Activated CD8-positive, alpha-beta memory T cell treated with anti-CD3 and anti-CD28 coated beads for 24 hours (primary cell): ENCODE results near the gene GRID1.

Experiments
- DNase-seq: peaks from one replicate; pipeline ENCODE4 v3.0.0-alpha.2; 2020

GRID1 gene

DNA sequence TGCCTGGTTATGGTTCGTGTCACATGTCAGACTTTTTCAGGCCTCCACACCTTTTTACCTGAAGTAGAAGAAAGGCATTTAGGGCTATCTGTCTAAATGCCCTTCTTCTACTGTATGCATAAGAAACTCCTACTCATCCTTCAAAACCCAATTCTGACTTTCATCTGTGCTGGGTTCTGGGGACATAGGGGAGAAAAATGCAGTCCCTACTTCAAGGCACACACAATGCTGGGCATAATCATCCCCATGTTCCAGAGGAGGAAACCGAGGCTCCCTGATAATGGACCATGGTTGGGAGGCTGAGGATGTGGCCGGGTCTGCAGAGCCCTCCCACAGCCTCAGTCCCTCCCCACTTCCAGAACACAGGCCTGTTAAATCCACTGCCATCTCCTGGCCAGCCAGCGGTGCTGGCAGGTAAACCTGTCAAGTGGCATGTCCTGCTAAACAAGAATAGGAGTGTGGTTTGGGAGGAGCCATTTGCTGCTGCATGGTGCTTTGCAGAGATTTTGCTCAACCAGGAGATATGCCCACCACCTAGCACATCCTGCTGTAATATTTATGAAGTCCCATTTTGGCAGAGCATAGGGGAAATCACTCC lies 32.0 kb downstream of the GRID1 start:
- DNase-seq = no peak

DNA sequence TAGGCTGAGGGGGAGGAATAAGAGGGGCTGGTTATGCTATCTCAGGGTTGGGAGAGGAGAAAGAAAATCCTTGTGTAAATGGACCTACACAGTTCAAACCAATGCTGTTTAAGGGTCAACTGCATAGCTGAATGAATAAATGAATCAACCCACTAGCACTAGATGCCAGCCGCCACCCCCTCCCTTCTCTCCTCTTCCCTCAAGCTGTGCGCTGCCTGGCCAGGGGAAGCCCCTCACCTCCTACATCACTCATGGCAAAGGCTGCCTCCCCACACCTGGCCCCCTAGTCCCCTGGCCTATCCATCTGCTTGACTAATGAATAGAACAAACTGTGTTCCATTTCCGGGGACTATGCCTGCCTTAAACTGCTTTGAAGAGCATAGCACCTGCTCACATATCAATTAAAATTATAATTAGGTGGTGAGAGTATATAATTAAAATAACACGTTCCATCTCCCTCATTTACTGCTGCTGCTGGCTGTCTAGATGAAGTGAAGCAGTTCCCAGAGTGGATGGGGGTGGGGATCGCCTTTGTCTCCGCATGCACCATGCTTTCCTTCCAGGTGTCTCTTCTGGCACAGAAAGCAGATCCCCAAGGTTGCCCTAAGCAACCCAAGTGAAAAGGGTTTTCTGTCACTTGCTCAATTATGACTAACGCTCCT lies 32.6 kb downstream of the GRID1 start:
- no peak for DNase-seq

DNA sequence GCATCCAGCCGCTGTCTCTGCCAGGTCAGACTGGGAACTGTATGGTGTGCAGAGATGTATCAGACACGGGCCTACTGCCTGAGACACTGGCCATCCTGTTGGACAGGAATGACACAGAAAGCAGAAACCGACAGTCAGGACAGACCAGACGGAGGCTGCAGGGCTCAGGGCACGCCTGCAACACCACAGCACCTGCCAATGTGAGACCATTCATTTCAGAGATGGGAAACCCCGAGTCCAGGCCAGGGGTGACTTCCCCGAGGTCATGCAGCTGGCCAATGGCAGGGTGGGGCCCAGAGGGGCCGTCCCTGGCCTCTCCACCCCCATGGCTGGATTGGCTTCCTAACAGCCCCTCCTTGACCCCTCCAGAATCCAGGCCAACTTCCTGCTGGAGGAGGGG lies 34.7 kb downstream of the GRID1 start:
- DNase-seq = no peak

DNA sequence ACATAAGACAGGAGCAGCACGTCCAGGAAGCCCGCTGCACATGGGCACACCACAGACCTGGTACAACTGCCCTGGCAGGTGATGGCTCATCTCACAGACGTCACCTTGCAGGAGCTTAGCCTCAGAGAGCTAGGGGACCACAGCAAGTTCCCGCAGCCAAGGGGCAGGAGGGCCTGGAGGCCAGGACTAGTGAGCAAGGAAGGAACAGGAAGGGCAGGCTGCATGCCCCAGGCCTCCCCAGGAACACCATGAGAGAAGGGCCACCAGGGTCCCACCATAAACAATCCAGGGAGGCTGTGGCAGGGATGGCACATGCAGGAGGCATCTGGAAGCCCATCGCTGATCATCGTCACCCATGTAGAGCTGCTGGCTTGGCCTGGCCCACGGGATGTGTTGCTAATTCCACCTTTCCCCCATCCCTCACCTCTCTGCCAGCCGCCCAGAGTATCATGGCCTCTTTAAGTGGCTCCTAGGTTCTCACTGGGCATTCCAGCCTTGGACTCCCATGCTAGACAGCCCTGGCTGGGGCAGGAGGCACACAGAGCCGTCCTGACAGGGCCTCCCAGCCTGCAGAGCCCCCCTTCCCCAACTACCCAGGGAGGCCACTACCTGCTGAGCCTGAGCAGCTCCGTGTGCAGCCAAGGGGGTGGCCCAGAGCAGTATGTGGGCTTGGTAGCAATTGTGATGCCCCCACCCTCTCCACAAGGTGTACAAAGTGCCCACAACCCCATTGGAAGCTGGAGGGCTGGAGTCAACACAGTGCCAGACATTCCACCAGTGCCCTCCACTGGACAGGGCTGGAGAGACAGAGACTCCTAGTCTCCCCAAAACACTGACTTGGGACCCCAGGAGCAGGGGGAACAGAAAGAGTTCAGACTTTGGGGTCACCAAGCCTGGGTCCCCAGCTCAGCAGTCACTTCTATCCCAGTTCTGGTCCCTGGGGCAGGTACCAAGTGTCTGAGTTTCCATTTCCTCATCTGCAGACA lies 35.5 kb downstream of the GRID1 start:
- no peak for DNase-seq

DNA sequence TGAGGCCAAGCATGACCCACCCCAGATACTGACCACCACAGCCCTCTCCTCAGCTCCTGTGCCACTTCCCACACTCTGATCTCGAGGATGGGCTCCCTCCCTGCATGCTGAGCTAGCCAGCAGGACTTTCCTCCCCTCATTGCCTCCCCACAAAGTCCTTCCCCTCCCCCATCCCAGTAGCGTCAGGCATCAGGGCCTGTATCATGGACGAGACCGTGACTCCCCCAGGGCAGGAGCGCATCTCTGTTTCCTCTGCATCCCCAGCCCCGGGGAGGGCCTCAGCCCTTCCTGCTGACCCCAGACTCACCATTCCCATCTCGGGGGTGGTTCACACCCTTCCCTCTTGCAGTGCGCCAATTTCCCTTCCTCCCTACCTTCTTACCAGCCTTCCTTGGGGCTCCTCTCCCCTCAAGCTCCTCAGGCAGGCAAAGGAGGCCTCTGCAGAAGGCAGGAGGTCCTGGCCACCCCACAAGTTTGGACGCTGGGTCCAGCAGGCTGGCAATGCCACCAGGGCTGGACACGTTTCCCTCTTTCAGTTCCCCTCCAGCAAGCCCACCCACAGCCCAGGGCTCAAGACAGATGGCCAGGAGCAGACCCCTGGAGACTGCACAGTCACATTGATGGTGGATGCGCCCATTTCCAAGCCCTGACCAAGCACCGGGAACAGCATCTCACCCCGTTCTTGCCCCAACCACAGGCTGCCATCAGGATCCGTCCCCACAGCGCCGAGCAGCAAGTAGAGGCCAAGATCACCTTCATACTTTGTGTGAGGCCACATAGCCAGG lies 36.5 kb downstream of the GRID1 start:
- DNase-seq = no peak

DNA sequence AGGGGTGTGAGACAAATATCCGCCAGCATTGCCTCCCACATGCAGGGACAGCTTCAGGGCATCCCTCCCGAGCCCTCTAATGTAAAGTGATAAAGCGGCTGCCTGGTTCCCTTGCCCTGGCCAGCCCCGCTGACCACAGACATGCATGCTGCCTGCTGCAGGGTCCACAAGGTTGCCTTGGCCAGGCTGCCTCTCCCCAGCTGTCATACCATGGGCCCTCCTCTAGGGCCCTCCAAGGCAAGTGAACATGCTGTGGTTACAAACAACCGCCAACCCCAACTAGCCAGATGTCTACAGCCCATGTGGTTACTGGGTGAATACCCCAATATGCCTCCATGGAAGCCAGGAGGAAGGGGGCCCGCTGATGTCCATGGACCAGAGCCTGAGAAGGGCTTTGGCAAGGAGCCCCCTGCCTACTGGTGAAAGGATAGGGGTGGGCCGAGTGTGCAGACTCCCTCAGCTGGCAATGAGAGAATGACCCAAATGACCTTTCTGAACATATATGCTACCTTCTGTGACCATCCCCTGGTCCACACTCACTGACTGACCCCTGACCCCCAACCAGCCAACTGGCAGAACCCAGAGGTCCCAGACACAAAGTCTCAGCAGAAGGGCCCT lies 37.4 kb downstream of the GRID1 start:
- no peak for DNase-seq

DNA sequence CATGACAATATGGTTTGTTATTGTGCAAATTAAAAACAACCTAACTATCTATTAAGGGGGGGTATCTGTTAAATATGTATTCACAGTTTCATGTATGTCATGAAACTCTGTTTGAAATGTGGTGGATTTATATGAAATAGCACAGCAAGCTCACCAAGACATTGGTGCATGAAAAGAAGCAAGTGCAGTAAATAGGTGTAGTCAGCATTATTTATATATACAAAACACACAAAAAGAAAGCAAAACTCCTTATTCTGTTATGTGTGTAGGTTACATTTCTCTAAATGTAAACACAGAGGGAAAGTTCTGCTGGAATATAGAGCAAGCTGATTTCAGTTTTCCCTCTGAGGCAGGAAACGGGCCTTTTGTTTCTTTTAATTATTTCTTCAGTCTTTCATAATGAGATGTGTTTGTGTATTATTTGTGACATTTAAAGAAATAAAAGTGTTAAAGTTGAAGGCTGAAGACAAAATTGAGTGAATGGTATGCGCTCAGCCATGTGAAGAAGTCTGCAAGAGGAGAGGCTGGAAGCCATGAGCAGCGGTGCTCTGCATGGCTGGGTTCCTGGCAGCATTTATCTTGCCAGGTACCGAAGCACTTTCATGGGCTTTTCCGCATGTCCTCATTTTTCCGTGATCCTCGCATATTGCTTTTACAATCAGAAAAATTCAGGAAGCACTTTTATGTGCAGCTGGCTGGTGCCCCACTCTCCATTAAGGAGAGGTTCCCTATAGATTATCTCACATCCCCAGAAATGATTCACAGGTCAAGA lies 38.5 kb downstream of the GRID1 start:
- no peak for DNase-seq

DNA sequence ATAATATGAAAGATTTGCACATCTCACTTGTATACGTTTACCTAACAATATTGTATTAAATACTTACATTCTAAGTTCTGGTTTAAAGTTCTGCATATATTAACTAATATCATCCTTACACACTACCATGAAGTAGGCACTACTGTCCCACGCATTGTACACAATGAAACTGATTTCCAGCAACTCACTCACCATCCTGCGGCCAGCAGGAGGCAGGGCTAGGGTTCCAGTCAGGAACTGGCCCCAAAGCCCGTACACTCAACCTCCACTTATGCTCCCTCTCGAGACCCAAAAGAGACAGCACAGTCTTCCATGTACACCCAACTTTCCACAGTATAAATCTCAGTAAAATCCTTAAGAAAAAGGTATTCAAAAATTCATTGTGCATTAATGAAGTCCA lies 41.4 kb downstream of the GRID1 start:
- DNase-seq = no peak

DNA sequence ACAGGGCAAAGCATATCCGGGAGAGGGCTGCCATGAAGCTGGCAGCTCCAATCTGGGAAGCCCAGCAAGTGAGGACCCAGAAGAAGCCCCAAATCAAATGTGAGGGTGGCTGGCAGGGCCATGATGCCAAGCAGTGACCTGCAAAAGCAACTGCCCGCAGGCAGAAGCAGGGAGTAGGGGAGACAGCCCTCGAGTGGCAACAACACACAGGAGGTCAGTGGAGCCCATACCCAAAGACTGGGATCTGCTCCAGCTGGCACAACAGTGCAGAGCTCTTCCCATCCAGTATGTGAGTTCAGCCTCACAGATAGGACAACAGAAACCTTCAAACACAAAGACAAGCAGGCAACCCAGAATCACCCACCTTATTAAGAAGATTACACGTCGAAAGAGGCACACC lies 45.0 kb downstream of the GRID1 start:
- no peak for DNase-seq

DNA sequence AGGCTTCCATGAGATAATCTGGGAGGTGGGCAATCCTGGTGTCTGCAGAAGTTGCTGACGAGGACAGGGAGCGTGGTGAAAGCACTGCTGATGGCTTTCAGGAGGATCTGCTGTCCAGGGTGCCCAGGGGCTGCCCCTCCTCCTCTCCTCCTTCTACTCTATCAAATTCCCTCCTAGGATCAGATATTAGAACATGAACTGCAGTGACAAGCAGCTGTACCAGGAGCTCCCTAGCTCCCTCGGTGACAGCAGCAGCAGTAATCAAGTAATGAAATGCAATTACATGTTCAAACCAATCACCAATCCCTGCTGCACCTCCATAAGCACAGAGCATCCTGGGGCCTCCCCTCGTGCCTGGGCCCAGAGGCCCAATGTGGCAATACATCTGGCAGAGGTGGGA lies 46.9 kb downstream of the GRID1 start:
- no peak for DNase-seq

DNA sequence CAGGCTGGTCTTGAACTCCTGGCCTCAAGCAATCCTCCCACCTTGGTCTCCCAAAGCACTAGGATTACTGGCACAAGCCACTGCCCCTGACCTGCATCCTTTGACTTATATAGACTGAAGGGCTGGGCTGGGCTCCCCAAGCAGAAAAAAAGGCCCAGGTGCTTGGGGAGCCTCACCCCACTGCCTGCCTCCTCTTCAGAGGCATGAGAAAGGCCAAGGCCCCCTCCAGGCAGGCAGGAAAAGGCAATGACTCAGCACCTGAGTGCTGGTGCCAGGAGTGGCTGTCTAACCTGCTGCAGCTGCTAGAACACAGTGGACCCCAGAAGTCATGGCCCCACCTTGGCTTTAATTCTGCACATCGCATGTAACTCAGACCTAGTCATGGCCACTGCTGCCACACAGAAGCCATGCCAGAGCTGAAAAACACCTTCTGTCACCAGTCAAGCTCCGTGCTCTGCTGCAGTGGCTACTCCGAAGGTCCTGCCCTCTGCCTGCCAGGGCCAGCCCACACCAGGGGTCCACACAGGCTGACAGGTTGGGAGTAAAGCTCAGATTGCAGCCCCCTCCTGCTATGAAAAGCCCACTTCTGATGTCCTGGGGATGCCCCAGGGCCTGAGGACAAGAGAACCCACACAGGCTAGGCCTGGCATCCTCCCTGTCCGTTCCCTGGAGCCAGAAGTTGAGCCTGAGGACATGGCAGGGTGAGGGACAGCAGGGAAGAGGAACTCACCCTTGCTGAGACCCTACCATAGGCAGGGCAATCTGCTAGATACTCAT lies 48.5 kb downstream of the GRID1 start:
- DNase-seq = no peak

DNA sequence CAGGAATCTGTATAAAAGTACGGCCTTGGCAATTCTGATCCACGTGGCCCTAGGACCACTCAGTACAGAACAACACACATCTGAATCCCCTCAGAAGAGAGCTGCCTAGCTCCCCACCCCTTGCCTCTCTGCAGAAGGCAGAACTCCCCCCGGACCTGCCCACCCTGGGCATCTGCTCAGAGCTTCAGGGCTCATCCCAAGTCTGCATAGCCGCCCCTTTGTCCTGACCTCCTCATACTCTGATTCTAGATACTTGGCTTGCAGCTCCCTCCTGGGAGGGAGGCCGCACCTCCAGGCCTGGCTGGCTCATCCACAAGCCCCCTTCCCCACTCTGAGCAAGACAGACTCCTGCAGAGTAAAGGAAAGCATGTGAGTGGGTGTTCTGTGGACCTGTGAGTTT lies 49.6 kb downstream of the GRID1 start:
- no peak for DNase-seq

DNA sequence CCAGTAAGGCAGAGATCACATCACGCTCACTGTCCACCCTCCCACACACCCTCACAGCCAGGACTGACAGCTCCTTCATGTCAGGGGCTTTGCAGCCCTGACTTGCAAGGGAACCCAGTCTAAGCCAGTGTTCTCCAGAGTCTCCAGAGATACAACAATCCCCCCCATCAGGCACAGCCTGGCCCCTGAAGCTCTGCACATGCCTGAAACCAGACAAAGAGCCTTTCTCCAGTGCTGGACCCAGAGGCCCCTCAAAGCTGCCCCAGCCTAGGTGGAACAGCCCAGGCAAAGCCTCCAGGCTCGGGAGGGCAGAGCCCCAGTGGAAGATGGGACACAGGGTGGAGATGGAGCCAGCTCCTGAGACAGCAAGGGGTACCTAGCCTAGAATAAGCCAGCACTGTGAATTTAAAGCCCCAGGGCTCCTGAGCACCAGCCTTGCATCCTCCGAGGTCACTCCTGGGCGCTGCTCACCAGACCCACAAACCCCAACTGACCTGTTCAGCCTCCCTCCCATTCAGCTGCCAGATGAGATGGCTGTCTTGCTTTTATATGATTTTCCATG lies 50.2 kb downstream of the GRID1 start:
- DNase-seq = no peak

DNA sequence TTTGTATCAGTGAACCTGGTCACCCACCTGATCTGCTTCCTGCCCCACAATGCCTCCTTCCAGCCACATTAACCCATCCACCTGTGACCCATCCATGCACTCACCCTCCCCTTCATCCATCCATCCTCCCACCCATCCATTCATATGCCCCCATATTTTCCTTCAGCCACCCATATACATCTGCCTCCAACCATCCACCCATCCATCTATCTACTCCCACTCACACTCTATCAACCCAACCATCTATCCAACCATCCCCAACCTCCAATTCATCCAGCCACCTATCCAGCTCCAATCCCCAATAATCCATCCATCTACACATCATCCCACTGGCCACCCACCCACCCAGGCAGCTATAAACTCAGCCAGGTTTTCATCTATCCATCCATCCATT lies 51.0 kb downstream of the GRID1 start:
- no peak for DNase-seq

DNA sequence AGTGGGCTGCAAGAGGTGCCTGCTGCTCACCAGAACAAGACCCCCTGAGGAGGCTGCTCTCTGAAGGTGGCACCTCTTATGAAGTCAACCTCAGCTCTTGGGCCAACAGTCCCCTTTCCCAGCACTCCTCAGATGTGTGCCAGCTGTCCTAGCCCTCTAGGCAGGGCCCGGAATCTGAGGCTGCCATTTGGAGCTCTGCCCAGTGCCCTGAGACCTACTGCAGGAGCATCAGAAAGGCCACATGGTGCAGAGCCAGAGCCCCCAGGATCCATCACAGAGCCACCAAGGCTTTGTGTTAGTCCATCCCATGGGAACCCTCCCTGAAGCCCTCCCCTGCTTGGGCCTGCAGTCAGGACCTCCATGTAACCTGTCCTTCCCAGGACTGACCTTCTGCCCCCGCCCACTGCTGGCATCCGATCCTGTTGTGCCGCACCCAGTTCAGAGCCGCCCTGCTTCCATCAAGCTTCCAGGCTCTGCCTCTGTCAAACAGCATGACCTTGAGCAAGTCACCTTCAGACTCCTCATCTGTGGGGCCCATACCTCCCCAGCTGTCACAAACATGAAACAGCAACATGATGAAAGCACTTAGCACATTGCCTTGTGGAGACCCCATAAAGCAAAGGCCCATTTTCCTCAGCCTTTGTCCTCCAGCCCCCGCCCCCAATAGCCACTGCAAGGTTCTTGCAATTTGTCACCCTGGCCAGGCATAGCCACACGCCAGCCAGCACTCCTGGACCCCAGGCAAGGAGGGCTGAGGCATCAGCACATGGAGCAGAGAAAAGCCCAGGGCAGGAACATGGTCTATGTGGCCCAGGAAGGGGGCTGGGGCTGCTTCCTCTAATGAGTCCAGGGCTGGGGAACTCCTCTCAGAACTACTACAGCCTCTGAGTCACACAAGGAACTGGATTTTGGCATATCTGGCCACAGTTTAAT lies 51.7 kb downstream of the GRID1 start:
- no peak for DNase-seq

DNA sequence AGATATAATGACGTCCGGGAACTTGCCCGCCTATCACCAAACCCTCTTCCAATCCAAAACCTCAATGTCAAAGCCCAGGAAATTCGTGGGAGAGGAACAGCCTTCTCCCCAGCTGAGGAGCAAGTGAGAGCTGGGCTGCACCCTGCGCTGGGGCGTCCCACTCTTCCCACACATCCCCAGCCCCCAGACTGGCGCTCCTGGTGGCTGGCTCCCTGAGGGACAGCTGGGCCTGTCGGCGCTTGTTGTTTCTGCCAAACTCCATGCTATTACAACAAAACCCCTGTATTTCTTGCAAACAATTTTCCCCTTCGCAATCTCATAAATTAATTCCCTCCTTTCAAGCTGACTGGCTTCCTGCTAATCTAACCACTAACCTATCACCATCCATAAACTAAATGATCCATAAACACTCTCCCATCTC lies 53.0 kb downstream of the GRID1 start:
- DNase-seq = no peak

DNA sequence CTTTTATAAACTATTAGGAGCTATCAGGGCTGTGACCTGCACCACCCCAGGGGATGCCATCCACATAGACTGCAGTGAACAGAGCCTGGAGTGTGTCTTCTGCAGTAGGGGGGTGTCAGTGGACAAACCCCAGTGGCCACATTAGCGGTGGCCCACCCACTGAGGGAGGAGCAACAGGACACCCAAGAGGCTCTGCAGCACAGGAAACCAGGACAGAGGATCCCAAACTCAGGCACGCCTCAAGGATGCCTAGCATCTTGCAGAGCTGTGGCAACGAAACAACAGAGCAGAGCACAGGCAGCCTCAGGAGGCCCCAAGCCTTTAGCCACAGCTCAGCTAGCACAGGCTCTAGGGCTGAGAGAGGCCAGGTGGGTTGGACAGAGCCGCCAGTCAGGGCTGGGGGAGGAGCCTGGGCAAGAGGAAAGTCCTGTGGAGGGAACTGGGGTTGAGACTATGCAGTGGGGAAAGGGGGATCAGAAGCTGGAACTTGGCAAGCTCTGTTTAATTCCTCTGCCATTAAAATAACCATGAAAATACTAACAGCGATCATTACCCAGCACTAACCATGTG lies 53.8 kb downstream of the GRID1 start:
- DNase-seq = no peak

DNA sequence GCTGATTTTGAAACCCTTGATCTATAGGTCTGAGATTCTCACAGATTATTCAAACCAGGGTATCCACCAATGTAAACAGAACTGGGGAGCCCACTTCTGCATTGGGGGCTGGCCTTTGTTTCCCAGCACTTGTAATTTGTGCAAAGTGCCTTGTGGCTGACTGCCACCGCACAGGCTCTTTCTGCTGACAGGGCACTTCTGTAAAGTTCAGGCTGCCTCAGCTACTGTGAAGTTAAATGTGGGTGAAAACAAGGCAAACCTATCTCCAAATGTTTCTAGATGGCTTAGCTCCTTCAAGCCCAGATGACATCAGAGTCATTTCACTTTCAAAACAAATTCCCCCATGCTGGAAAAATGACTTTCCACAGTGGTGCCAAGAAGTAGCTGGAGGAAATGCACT lies 54.7 kb downstream of the GRID1 start:
- no peak for DNase-seq

DNA sequence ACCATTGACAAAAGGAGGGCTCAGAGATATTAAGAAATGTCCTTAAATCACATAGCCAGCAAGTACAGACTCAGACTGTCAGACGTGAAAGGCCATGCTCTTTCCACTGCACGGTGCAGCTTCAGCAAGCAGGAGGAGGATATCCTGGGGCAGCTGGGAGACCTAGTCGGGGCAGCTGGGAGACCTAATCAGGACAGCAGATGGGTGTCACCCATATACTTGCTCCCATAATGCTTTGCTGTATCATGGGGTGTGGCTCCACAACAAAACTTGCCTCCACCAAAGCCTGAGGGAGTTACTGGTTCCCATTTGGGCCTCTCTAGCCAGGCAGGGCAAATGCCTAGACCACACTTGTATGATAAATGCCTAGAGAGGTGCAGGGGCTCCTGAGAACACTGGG lies 55.4 kb downstream of the GRID1 start:
- no peak for DNase-seq
